ENCODE data around the gene WDR18.

Gene WDR18

DNA sequence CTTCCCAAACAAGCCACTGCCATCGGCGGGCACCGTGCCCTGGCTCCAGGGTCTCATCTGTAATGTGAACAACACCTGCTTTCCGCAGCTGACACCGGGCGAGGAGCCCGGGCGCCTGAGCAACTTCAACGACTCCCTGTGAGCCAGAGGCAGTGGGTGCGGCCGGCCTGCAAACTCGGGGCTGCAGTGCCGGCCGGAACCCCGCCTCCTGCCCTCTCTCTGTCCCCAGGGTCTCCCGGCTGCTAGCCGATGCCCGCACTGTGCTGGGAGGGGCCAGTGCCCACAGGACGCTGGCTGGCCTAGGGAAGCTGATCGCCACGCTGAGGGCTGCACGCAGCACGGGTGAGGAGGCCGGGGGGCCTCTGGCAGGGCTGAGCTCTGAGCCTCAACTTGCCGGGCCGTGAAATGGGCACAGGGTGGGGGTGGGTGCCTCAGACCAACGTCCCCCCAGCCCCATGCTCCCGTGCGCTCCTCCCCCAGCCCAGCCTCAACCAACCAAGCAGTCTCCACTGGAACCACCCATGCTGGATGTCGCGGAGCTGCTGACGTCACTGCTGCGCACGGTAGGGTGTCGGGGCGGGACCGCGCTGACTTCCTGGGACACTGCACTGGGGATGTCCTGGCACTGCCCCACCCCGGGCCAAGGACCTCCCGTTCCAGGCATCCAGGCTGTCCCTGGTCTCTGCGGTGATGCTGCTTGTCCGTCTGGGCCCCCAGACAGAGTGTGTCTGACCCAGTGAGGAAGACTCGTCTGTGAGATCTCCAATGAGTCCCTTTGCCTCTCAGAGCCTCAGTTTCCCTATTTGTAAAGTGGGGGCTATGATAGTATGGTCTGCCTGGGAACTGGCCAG, 57.9 kb downstream of the WDR18 start:
- H3K4me3 Mint-ChIP-seq: no peak overlapping the region
- H3K27me3 Mint-ChIP-seq: no peaks in the 10 kb centered on the region
- peaks cover 12% of the 10 kb centered on the region for H3K36me3 Mint-ChIP-seq (ENCODE audit: low read depth)
- no peaks in the 10 kb centered on the region for H3K9me3 Mint-ChIP-seq
- peaks cover 43% of the 10 kb centered on the region for H3K4me1 Mint-ChIP-seq (ENCODE audit: low read depth)
- H3K27ac Mint-ChIP-seq: no peak overlapping the region

DNA sequence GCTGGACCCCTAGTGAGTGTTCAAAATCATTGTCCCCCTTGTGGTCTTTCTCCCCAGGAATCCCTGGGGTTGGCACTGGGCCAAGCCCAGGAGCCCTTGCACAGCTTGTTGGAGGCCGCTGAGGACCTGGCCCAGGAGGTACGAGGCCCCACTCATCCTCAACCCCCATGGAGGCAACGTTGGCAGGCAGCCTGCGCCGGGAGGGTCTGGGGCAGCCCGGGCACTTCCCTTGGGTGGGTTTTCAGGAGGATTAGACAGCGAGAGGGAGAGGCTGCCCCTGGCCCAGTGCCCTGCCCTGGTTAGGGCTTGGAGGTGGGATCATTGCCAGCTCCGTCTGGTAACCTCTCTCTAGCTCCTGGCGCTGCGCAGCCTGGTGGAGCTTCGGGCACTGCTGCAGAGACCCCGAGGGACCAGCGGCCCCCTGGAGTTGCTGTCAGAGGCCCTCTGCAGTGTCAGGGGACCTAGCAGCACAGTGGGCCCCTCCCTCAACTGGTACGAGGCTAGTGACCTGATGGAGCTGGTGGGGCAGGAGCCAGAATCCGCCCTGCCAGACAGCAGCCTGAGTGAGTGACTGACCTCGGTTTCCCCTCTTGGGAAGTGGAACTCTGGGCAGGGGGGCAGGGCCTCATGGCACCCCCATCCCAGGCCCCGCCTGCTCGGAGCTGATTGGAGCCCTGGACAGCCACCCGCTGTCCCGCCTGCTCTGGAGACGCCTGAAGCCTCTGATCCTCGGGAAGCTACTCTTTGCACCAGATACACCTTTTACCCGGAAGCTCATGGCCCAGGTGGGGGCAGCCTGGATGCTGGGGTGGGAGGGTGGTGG, 58.8 kb downstream of the WDR18 start:
- Mint-ChIP-seq H3K9me3 (no peaks in the 10 kb centered on the region), H3K36me3 (ENCODE audit: low read depth) (peaks cover 6% of the 10 kb centered on the region), H3K4me1 (ENCODE audit: low read depth) (peaks cover 37% of the 10 kb centered on the region)

More for the DNA sequence above, 58.8 kb downstream of the WDR18 start:
- H3K27ac Mint-ChIP-seq: no peak overlapping the region
- H3K27me3 Mint-ChIP-seq: no peaks in the 10 kb centered on the region
- no peak overlapping the region for H3K4me3 Mint-ChIP-seq

Measured in stimulated activated naive CD8-positive, alpha-beta T cell treated with anti-CD3 and anti-CD28 coated beads, Interleukin-15, Interleukin-2, amounts not matched to agents 100 ng/mL and 50 ng/mL, for 24 hours (primary cell).